GM18520 (cell line): ENCODE results near the gene HASPIN.

ENCODE experiments used
- ATAC-seq: cut with Tn5 transposase; IDR thresholded peaks from one replicate; pipeline ENCODE4 v1.9.1; 2021; ENCODE audit not compliant: unreplicated experiment

The HASPIN gene

GRCh38 chr17:3723556-3724377 is at the start of gene HASPIN:
TSS of gene HASPIN (plus strand) at chr17:3723903. CDS start at chr17:3723936, 33 bp downstream.
- peak; percentile 82 for ATAC-seq

DNA sequence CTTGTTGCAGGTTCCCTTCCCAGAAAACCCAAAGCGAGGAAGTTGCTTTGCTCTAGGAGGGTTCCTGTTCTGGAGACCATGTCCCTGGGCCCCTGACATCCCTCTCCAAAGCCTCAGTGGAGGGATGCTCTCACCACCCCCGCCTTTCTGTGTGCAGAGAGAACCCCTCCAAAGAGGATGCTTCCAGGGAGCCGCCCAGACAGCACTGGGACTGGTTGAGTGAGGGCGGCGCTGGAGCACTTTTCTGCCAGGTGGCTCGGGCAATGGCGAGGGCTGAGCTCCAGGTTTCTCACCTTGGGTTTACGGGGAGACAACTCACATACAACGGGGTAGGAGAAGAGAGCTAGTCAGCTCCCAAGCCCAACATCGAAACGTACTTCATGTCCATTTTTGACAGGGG is 47.8 kb upstream of the HASPIN start:
- no peak for ATAC-seq

GRCh38 chr17:3678095-3678820 is 45.4 kb upstream of the HASPIN start:
- ATAC-seq = no peak

DNA sequence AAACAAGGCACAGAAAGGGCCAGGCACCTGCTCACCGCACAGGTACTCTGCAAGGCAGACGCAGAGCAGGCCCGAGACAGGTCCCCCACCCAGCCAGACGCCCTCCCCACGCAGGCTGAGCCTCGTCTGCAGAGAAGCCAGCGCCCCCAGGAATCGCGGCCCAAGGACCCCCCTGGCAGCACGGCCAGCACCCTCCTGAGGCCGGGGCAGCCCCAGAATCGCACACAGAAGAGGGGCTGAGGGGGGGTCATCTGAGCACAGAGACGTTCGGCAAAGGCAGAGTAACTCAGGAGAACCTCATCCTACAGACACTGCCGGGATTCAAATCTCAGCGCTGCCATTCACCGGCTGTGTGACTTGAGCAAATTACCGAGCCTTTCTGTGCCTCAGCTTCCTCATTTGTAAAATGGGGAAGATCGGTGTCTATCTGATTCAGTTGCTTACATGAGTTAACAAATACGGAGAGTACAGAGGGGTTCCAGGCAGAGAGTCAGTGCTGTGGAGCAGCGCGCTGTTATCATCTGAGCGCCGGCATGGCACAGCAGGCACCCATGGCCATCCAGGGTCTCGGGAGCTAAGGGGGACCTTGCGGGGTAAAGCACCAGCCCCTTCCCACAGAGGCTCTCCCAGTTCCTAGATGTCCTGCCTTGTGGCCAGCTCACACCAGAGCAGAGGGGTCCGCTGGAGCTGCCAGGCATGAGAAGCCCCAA is 44.7 kb upstream of the HASPIN start:
- ATAC-seq = no peak

DNA sequence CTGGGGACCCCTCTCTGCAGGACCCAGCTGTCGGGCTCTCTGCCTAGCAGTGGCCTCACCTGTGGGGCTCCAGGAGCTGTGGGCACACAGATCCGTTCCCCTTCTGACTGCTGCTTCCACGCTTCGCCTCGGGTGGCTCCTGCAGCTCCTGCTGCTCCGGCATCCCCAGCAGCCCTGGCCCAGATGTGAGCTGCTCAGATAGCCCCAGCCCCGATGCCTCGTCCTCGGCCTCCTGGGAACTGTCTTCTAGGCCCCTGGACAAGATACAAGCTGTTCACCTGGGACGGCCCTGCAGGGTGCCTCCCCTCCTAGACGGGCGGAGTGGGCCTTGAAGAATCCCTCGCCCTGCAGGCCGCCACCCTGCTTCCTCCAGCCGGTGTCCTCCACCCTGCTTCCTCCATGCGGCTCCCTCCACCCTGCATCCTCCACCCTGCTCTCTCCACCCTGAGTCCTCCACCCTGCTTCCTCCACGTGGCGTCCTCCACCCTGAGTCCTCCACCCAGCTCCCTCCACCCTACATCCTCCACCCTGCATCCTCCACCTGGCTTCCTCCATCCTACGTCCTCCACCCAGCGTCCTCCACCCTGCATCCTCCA is 44.1 kb upstream of the HASPIN start:
- ATAC-seq = no peak

GRCh38 chr17:3681057-3681456 is 42.6 kb upstream of the HASPIN start:
- no peak for ATAC-seq

DNA sequence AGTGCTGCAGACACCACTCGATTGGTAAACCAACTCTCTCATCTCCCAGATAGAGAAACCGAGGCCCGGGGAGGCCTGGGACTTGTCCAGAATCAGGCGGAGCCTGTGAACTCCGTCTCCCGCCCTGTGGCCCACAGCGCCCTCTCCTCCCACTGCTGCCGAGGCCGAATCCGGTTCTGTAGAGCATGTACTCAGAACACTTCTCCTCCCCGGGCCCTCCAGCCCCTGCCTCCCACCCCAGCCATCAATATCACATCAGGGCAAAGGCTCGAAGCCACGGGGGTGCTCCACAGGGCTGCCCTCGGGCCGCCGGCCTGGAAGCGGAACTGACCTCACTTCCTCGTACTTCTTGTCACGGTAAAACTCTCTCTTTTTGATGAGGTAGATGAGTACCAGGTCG is 42.1 kb upstream of the HASPIN start:
- ATAC-seq = no peak

DNA sequence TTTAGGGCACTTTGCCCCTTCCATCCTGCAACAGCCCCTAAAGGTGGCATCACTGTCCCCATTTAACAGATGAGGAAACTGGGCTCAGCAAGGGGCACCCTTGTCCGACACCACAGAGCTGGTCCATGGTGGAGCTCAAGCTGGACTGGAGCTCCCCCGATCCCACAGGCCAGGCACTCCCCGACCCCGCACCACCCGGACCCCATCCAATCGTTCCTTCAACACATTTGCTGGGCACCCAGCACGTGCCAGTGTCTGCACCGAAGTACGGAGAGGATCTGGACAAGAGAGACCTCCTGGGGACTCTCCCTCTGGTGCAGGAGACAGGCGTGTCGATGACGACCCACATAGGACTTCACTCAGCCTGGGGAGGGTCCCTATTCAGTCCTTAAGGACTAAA is 41.7 kb upstream of the HASPIN start:
- ATAC-seq = no peak

- ATAC-seq = no peak
Observed at GRCh38 chr17:3683054-3683511, 40.6 kb upstream of the HASPIN start.

GRCh38 chr17:3685174-3685573 is 38.5 kb upstream of the HASPIN start:
- no peak for ATAC-seq

DNA sequence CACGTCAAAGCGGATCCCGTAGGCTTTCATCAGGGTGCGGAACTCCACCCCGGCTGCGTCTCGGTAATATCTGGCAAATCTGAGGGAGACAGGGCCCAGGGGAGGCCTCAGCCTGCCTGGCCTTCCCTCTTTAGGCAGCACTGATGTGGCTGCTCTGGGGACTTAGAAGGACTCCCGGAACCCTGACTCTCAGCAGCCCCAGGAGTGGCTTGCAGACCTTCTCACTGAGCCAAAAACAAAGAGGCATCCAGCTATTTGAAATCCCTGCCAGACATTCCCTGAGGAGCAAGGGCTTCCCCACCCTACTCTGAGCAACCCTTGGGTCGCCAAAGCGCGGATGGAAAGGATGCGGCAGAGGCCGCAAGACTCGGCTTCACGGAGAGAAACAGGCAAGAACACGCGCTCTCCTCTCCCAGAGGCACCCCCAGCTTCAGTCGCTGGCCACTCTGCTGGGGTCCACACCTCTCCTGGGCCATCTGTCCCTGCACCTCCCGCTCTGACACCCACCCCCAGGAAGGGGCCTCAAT is 35.6 kb upstream of the HASPIN start:
- ATAC-seq = no peak

DNA sequence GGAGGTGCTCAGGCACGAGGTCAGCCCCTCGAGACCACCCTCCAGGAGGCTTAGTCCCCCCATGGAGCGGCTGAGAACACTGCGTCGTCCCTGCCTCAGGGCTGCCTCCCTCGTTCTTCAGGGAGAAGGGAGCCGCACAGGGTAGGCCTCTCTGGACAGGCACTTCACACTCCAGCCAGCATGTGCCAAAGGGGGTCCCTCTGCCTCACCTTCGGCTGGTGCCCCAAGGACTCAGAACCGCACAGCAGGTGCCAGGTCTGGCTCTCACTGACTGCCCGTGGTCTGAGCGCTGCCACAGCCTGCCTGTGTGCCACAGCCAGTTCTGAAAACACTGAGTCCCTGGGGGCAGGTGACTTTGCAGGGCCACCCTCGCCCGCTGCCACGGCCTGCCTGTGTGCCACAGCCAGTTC is 34.8 kb upstream of the HASPIN start:
- ATAC-seq = no peak

DNA sequence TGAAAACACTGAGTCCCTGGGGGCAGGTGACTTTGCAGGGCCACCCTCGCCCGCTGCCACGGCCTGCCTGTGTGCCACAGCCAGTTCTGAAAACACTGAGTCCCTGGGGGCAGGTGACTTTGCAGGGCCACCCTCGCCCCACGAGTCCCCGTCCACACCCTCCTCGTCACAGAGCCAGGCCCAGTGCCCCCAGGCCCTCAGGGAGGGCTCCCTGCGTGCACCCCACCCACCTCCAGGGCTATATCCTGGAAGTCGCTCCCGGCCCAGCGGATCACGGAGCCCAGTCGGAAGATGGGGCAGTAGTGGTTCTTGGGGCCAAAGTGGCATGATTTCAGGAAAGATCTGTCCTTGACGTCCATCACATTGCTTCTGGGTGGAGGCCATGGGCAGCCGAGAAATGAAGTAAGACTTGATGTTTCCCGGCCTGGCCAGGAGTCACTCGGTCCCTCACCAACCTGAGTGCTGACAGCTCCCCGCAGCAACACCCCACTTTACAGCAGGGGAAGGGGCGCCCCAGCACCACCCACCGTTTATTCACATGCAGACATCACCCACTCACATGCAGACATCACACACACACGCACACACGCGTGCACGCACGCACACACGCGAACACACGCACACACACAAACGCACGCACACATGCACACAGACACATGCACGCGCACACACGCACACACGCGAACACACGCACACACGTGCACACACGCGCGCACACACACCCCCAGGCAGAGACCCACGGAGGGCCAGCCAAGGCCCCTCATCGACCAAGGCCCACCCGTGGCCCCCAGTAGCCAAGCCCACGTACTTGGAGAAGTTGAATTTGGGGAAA is 34.2 kb upstream of the HASPIN start:
- no peak for ATAC-seq

DNA sequence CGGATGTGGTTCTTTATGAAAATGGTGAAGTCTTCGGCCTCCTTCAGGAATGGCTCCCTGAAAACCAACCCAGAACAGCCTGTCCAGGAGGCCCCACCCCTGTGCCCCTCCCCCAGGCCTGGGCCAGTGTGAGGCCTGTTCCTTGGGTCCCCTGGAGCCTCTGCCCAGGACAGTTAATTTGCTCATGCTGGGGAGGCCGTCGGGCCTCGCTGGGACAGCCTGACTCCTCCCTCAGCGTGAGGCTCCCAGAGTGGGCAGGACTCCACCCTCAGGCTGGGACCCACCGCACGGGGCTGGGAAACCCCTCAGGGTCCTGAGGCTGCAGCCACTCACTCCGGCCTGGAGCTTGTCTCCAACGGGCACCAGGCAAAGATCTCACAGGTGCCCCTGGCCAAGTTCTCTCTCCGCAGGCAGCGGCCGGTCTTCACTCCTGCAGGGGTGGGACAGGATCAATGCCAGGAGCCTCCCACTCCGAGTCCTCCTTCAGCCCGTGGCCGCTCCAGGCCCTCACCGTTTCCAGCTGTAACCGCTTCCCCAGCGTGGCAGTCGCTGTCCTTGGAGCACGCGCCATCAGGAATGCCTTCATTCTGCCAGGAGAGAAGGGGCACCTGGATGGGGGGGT is 33.5 kb upstream of the HASPIN start:
- ATAC-seq = no peak

GRCh38 chr17:3691617-3692067 is 32.1 kb upstream of the HASPIN start:
- no peak for ATAC-seq

DNA sequence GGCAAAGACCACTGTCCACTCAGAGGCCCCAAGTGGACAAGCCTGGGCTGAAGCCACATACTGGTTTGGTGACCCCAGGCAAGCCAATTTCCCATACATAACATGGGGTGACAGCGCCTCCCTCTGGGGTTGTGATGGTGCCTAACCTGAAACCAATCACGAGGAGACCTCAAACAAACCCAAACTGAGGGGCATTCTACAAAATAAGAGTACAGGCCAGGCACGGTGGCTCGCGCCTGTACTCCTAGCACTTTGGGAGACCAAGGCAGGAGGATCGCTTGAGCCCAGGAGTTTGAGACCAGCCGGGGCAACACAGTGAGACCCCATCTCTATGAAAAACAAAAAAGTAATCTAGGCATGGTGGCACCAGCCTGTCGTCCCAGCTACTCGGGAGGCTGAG is 31.4 kb upstream of the HASPIN start:
- no peak for ATAC-seq

- no peak for ATAC-seq
Observed at GRCh38 chr17:3693141-3693540, 30.6 kb upstream of the HASPIN start.

DNA sequence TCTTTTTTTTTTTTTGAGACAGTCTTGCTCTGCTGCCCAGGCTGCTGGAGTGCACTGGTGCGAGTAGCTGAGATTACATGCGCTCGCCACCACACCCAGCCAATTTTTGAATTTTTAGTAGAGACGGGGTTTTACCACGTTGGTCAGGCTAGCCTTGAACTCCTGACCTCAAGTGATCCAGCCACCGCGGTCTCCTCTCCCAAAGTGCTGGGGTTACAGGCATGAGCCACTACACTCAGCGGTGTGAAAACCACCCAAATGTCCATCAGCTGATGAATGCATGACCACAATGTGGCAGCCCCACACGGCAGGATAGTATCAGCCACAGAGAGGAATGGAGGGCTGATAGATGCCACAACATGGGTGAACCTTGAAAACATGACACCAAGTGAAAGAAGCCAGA is 29.9 kb upstream of the HASPIN start:
- ATAC-seq = peak; percentile 68

DNA sequence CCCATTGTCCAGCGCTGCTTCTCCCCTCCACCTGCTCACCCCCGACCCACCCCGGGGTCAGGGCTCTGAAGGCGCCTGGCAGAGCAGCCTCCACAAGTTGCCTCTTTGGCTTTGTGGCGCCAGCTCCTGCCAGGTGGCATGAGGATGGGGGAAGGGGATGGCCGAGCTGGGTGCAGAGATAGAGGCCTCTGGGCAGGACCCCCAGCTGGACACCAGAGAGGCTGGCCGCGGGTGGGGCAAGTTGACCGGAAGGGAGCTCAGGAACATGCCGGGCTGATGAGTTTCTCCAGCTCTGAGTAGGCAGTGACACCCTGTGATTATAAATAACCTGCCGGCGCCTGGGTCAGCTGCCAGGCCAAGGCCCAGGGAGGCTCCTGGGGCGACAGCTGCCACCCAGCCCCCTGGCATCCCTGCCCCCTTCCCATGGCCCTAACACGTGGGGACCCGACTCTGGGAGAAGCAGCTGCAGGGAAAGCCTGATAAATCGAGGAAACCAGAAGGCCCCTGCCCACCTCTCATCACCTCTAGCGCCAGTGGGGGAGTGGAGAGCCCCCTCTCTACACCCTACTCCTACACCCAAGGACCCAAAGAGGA is 28.5 kb upstream of the HASPIN start:
- ATAC-seq = no peak
